Uterus (tissue), 2 donors: Measurements from ENCODE around the gene WBP1.

ENCODE experiments used
- POLR2A ChIP-seq, 2 donors: fragments of 450-650 bp; IDR thresholded peaks; one replicate each; pipeline ENCODE4 v1.6.1; 2016; ENCODE audit warnings: antibody characterized with exemption in 2 of 2, mild to moderate bottlenecking in 1 of 2, moderate library complexity in 1 of 2
- TF ChIP-seq, protein P1 (sequence below), 4 experiments: fragments of 200-600 bp in 2 of 4; fragments of 450-650 bp in 2 of 4; sonication (generic) in 2 of 4; IDR thresholded peaks; one replicate each; pipeline ENCODE4 v1.5.1; 2016 to 2019; ENCODE audit warnings: antibody characterized with exemption in 4 of 4, mild to moderate bottlenecking in 2 of 4, moderate library complexity in 1 of 4

DNA sequence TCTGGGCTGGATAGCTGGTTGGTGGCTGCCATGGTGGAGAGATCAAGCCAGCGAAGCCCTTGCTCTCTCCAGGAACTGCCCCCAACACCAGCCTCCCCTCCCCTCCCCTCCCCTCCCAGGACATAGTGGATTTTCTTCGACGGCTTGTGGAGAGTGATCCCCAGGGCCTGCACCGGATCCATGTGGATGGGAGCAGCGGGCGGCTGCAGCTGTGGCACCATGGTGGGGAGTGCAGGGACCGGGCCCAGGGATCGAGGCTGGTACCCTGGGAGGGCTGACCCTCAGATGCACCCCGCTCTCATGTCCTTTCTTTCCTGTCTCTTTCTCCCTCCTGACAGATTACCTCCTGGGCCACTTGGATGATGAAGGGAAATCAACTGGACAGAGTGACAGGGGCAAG is 31.7 kb downstream of the WBP1 start:
- no peak for TF ChIP-seq POLR2A (IDR thresholded peaks at IDR 0.05)
- TF ChIP-seq, protein P1, sequence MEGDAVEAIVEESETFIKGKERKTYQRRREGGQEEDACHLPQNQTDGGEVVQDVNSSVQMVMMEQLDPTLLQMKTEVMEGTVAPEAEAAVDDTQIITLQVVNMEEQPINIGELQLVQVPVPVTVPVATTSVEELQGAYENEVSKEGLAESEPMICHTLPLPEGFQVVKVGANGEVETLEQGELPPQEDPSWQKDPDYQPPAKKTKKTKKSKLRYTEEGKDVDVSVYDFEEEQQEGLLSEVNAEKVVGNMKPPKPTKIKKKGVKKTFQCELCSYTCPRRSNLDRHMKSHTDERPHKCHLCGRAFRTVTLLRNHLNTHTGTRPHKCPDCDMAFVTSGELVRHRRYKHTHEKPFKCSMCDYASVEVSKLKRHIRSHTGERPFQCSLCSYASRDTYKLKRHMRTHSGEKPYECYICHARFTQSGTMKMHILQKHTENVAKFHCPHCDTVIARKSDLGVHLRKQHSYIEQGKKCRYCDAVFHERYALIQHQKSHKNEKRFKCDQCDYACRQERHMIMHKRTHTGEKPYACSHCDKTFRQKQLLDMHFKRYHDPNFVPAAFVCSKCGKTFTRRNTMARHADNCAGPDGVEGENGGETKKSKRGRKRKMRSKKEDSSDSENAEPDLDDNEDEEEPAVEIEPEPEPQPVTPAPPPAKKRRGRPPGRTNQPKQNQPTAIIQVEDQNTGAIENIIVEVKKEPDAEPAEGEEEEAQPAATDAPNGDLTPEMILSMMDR (IDR thresholded peaks at IDR 0.05): no peak
